Stomach (tissue), 4 donors: ENCODE data around the gene CCDC138.

Experiments used
- CTCF ChIP-seq, 7 experiments: fragments of 450-650 bp in 4 of 7; fragments of 200-600 bp in 3 of 7; sonication (generic) in 3 of 7; IDR thresholded peaks; one replicate each; pipeline ENCODE4 v1.5.1; 2016 to 2019; ENCODE audit warnings: antibody characterized with exemption in 7 of 7, control low read depth in 2 of 7, mild to moderate bottlenecking in 1 of 7
- POLR2A ChIP-seq, 4 donors: fragments of 450-650 bp; IDR thresholded peaks; one replicate each; pipeline ENCODE4 v1.6.1; 2016; ENCODE audit warnings: antibody characterized with exemption in 4 of 4, control low read depth in 2 of 4, mild to moderate bottlenecking in 1 of 4, moderate library complexity in 1 of 4
- POLR2AphosphoS5 ChIP-seq, 3 donors: sonication (generic); formaldehyde crosslinking; IDR thresholded peaks; one replicate each; pipeline ENCODE4 v1.6.1; 2016; ENCODE audit warnings: antibody characterized with exemption in 3 of 3

GRCh38 chr2:108776475-108776874 is 10.1 kb upstream of the CCDC138 start:
- TF ChIP-seq CTCF (IDR thresholded peaks at IDR 0.05) (no peak), POLR2AphosphoS5 (IDR thresholded peaks at IDR 0.05) (no peak), POLR2A (IDR thresholded peaks at IDR 0.05) (no peak)
